ENCODE measurements around the gene TOLLIP.

TOLLIP gene

GRCh38 chr11:1280116-1281035, 29.1 kb downstream of the TOLLIP start (continued):
- TF ChIP-seq TSHZ2 (CRISPR knock-in tag; IDR thresholded peaks at IDR 0.05): no peak

- ATAC-seq: no peak
Observed at GRCh38 chr11:1279674-1280055, 29.8 kb downstream of the TOLLIP start.

GRCh38 chr11:1278766-1279673, 30.4 kb downstream of the TOLLIP start:
- no peak for ATAC-seq
- no peak for TF ChIP-seq GLIS3 (CRISPR knock-in tag; IDR thresholded peaks at IDR 0.05)
- no peak for TF ChIP-seq PPARA (CRISPR knock-in tag; IDR thresholded peaks at IDR 0.05; ENCODE audit: borderline replicate concordance)
- TF ChIP-seq OSR1 (CRISPR knock-in tag; IDR thresholded peaks at IDR 0.05): no peak
- no peak for TF ChIP-seq ISL1 (CRISPR knock-in tag; IDR thresholded peaks at IDR 0.05)
- TF ChIP-seq ZFP30 (CRISPR knock-in tag; IDR thresholded peaks at IDR 0.05): no peak
- no peak for TF ChIP-seq TOX (CRISPR knock-in tag; IDR thresholded peaks at IDR 0.05; ENCODE audit: borderline replicate concordance)

More at GRCh38 chr11:1279674-1280055, 29.8 kb downstream of the TOLLIP start:
- TF ChIP-seq ESRRG (CRISPR knock-in tag; IDR thresholded peaks at IDR 0.05): no peak
- no peak for TF ChIP-seq TSHZ2 (CRISPR knock-in tag; IDR thresholded peaks at IDR 0.05)
- TF ChIP-seq OSR1 (CRISPR knock-in tag; IDR thresholded peaks at IDR 0.05): no peak
- TF ChIP-seq POU6F1 (CRISPR knock-in tag; IDR thresholded peaks at IDR 0.05; ENCODE audit: borderline replicate concordance, low read depth): no peak
- no peak for TF ChIP-seq ISL1 (CRISPR knock-in tag; IDR thresholded peaks at IDR 0.05)
- no peak for TF ChIP-seq PPARA (CRISPR knock-in tag; IDR thresholded peaks at IDR 0.05; ENCODE audit: borderline replicate concordance)
- no peak for TF ChIP-seq ZFP30 (CRISPR knock-in tag; IDR thresholded peaks at IDR 0.05)
- TF ChIP-seq SNAI2 (CRISPR knock-in tag; IDR thresholded peaks at IDR 0.05): no peak
- TF ChIP-seq ZC3H10 (CRISPR knock-in tag; IDR thresholded peaks at IDR 0.05): no peak
- no peak for TF ChIP-seq BACH2 (CRISPR knock-in tag; IDR thresholded peaks at IDR 0.05; ENCODE audit: borderline replicate concordance)

GRCh38 chr11:1277936-1278512, 31.4 kb downstream of the TOLLIP start:
- ATAC-seq: no peak
- TF ChIP-seq PATZ1 (CRISPR knock-in tag; IDR thresholded peaks at IDR 0.05; ENCODE audit: borderline replicate concordance) (no peak), TSHZ2 (CRISPR knock-in tag; IDR thresholded peaks at IDR 0.05) (no peak), CSRNP3 (CRISPR knock-in tag; IDR thresholded peaks at IDR 0.05) (no peak), ZFP30 (CRISPR knock-in tag; IDR thresholded peaks at IDR 0.05) (no peak), ZNF565 (CRISPR knock-in tag; conservative IDR thresholded peaks at IDR 0.05; ENCODE audit: low read depth) (no peak), SNAI2 (CRISPR knock-in tag; IDR thresholded peaks at IDR 0.05) (no peak), ESRRG (CRISPR knock-in tag; IDR thresholded peaks at IDR 0.05) (no peak), GLIS3 (CRISPR knock-in tag; IDR thresholded peaks at IDR 0.05) (no peak), ISL1 (CRISPR knock-in tag; IDR thresholded peaks at IDR 0.05) (no peak), ZFP3 (CRISPR knock-in tag; IDR thresholded peaks at IDR 0.05) (no peak), ZC3H10 (CRISPR knock-in tag; IDR thresholded peaks at IDR 0.05) (no peak), RARB (CRISPR knock-in tag; IDR thresholded peaks at IDR 0.05) (no peak)
